Measurements from ENCODE around the gene KLHDC9.

KLHDC9 gene

GRCh38 chr1:161083748-161084596 is 14.2 kb upstream of the KLHDC9 start:
- Histone ChIP-seq H3K9me3 (ENCODE audit: insufficient read depth, low read length) (no peaks in the 10 kb centered on the region), H3K27me3 (ENCODE audit: insufficient read depth, insufficient read length) (no peaks in the 10 kb centered on the region), H3K36me3 (ENCODE audit: insufficient read depth, insufficient read length, low read length) (no peaks in the 10 kb centered on the region), H3K9ac (ENCODE audit: insufficient read length, low read depth) (peak overlapping the region; percentile 34), H3K4me3 (ENCODE audit: insufficient read length, low read depth) (no peak overlapping the region), H3K4me1 (ENCODE audit: insufficient read depth, insufficient read length) (peaks cover 47% of the 10 kb centered on the region)
- TF ChIP-seq YY1 (IDR thresholded peaks at IDR 0.05; ENCODE audit: insufficient read depth, insufficient read length) (no peak), SUZ12 (IDR thresholded peaks at IDR 0.05; ENCODE audit: extremely low read depth, insufficient read depth, insufficient read length) (no peak), ZNF274 (IDR thresholded peaks at IDR 0.05; ENCODE audit: low read depth, low read length) (no peak)
- DNase-seq (ENCODE audit: low read depth, low spot score): no peak

DNA sequence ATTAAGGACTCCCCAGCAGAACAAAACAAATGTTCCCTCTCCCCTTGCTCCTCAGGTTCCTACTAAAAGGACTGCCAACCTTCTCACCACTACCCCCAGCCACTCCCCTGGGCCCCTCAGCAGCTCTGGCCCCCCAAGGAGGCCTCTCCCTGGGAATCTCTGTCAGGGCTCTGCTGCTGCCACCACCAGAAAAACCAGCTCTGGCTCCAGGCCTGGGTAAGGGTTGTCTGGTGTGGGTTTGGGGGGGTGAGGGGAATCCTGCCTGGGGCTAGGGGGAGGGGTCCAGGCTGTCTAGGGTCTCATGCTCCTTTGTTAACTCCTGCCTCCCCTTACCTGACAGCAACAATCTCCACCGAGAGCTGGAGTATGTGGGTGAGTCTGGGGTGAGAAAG is 13.6 kb upstream of the KLHDC9 start:
- TF ChIP-seq ZNF274 (IDR thresholded peaks at IDR 0.05; ENCODE audit: low read depth, low read length) (no peak), SUZ12 (IDR thresholded peaks at IDR 0.05; ENCODE audit: extremely low read depth, insufficient read depth, insufficient read length) (no peak), YY1 (IDR thresholded peaks at IDR 0.05; ENCODE audit: insufficient read depth, insufficient read length) (no peak)
- no peaks in the 10 kb centered on the region for H3K9me3 ChIP-seq (ENCODE audit: insufficient read depth, low read length)
- H3K4me1 ChIP-seq (ENCODE audit: insufficient read depth, insufficient read length): peaks cover 51% of the 10 kb centered on the region
- H3K36me3 ChIP-seq (ENCODE audit: insufficient read depth, insufficient read length, low read length): no peaks in the 10 kb centered on the region
- peak overlapping the region; percentile 58 for H3K9ac ChIP-seq (ENCODE audit: insufficient read length, low read depth)
- H3K27me3 ChIP-seq (ENCODE audit: insufficient read depth, insufficient read length): no peaks in the 10 kb centered on the region
- no peak for DNase-seq (ENCODE audit: low read depth, low spot score)
- H3K4me3 ChIP-seq (ENCODE audit: insufficient read length, low read depth): no peak overlapping the region

- H3K9ac ChIP-seq (ENCODE audit: insufficient read length, low read depth): peak overlapping the region; percentile 58
- TF ChIP-seq SUZ12 (IDR thresholded peaks at IDR 0.05; ENCODE audit: extremely low read depth, insufficient read depth, insufficient read length): no peak
- no peak for TF ChIP-seq YY1 (IDR thresholded peaks at IDR 0.05; ENCODE audit: insufficient read depth, insufficient read length)
- no peak for TF ChIP-seq ZNF274 (IDR thresholded peaks at IDR 0.05; ENCODE audit: low read depth, low read length)
- H3K4me1 ChIP-seq (ENCODE audit: insufficient read depth, insufficient read length): peaks cover 47% of the 10 kb centered on the region
Observed at GRCh38 chr1:161085165-161085564, 13.0 kb upstream of the KLHDC9 start.

GRCh38 chr1:161086457-161086856 is 11.7 kb upstream of the KLHDC9 start:
- DNase-seq (ENCODE audit: low read depth, low spot score): peak; percentile 36
- Histone ChIP-seq H3K4me1 (ENCODE audit: insufficient read depth, insufficient read length) (peaks cover 43% of the 10 kb centered on the region), H3K36me3 (ENCODE audit: insufficient read depth, insufficient read length, low read length) (no peaks in the 10 kb centered on the region), H3K4me3 (ENCODE audit: insufficient read length, low read depth) (no peak overlapping the region), H3K9ac (ENCODE audit: insufficient read length, low read depth) (no peak overlapping the region), H3K27me3 (ENCODE audit: insufficient read depth, insufficient read length) (no peaks in the 10 kb centered on the region), H3K9me3 (ENCODE audit: insufficient read depth, low read length) (no peaks in the 10 kb centered on the region)
- TF ChIP-seq SUZ12 (IDR thresholded peaks at IDR 0.05; ENCODE audit: extremely low read depth, insufficient read depth, insufficient read length) (no peak), ZNF274 (IDR thresholded peaks at IDR 0.05; ENCODE audit: low read depth, low read length) (no peak), YY1 (IDR thresholded peaks at IDR 0.05; ENCODE audit: insufficient read depth, insufficient read length) (no peak)

More at GRCh38 chr1:161085165-161085564, 13.0 kb upstream of the KLHDC9 start:
- Histone ChIP-seq H3K36me3 (ENCODE audit: insufficient read depth, insufficient read length, low read length) (no peaks in the 10 kb centered on the region), H3K4me3 (ENCODE audit: insufficient read length, low read depth) (no peak overlapping the region), H3K9me3 (ENCODE audit: insufficient read depth, low read length) (no peaks in the 10 kb centered on the region), H3K27me3 (ENCODE audit: insufficient read depth, insufficient read length) (no peaks in the 10 kb centered on the region)
- no peak for DNase-seq (ENCODE audit: low read depth, low spot score)

- no peaks in the 10 kb centered on the region for H3K9me3 ChIP-seq (ENCODE audit: insufficient read depth, low read length)
- H3K4me1 ChIP-seq (ENCODE audit: insufficient read depth, insufficient read length): peaks cover 33% of the 10 kb centered on the region
- no peaks in the 10 kb centered on the region for H3K27me3 ChIP-seq (ENCODE audit: insufficient read depth, insufficient read length)
- DNase-seq (ENCODE audit: low read depth, low spot score): no peak
- TF ChIP-seq ZNF274 (IDR thresholded peaks at IDR 0.05; ENCODE audit: low read depth, low read length) (no peak), YY1 (IDR thresholded peaks at IDR 0.05; ENCODE audit: insufficient read depth, insufficient read length) (no peak)
- H3K4me3 ChIP-seq (ENCODE audit: insufficient read length, low read depth): no peak overlapping the region
- H3K36me3 ChIP-seq (ENCODE audit: insufficient read depth, insufficient read length, low read length): no peaks in the 10 kb centered on the region
- H3K9ac ChIP-seq (ENCODE audit: insufficient read length, low read depth): no peak overlapping the region
Observed at GRCh38 chr1:161088587-161089110, 9.5 kb upstream of the KLHDC9 start.

GRCh38 chr1:161089251-161089924 is 8.8 kb upstream of the KLHDC9 start, which contains the start of gene NECTIN4:
NECTIN4 (minus strand) TSS chr1:161089558; CDS start chr1:161089296, 262 bp downstream.
- no peak for DNase-seq (ENCODE audit: low read depth, low spot score)
- Histone ChIP-seq H3K27me3 (ENCODE audit: insufficient read depth, insufficient read length) (no peaks in the 10 kb centered on the region), H3K36me3 (ENCODE audit: insufficient read depth, insufficient read length, low read length) (no peaks in the 10 kb centered on the region), H3K9me3 (ENCODE audit: insufficient read depth, low read length) (no peaks in the 10 kb centered on the region), H3K4me1 (ENCODE audit: insufficient read depth, insufficient read length) (peaks cover 26% of the 10 kb centered on the region), H3K4me3 (ENCODE audit: insufficient read length, low read depth) (no peak within 1 kb of the TSS), H3K9ac (ENCODE audit: insufficient read length, low read depth) (no peak within 1 kb of the TSS)
- TF ChIP-seq ZNF274 (IDR thresholded peaks at IDR 0.05; ENCODE audit: low read depth, low read length): no peak
- TF ChIP-seq YY1 (IDR thresholded peaks at IDR 0.05; ENCODE audit: insufficient read depth, insufficient read length): no peak
- no peak for TF ChIP-seq SUZ12 (IDR thresholded peaks at IDR 0.05; ENCODE audit: extremely low read depth, insufficient read depth, insufficient read length)

- no peak for TF ChIP-seq SUZ12 (IDR thresholded peaks at IDR 0.05; ENCODE audit: extremely low read depth, insufficient read depth, insufficient read length)
- TF ChIP-seq ZNF274 (IDR thresholded peaks at IDR 0.05; ENCODE audit: low read depth, low read length): no peak
- no peak for TF ChIP-seq YY1 (IDR thresholded peaks at IDR 0.05; ENCODE audit: insufficient read depth, insufficient read length)
Observed at GRCh38 chr1:161089938-161090337, 8.2 kb upstream of the KLHDC9 start.

More at GRCh38 chr1:161089938-161090337, 8.2 kb upstream of the KLHDC9 start:
- Histone ChIP-seq H3K27me3 (ENCODE audit: insufficient read depth, insufficient read length) (no peaks in the 10 kb centered on the region), H3K4me1 (ENCODE audit: insufficient read depth, insufficient read length) (peaks cover 22% of the 10 kb centered on the region), H3K4me3 (ENCODE audit: insufficient read length, low read depth) (no peak overlapping the region), H3K9me3 (ENCODE audit: insufficient read depth, low read length) (no peaks in the 10 kb centered on the region), H3K9ac (ENCODE audit: insufficient read length, low read depth) (no peak overlapping the region), H3K36me3 (ENCODE audit: insufficient read depth, insufficient read length, low read length) (no peaks in the 10 kb centered on the region)
- DNase-seq (ENCODE audit: low read depth, low spot score): no peak

All from NT2/D1 (cell line).